ENCODE results near the gene CDC42EP2. TPM values are rescaled to one million over a fixed set of nuclear protein-coding genes. Genes with fewer than 3 reads are reported as not detected.
"Not testable (repeated sequence)": the region's sequence is repeated elsewhere in the genome, so short reads cannot be mapped to it uniquely, and the experiment has no call there.

The CDC42EP2 gene
- total RNA-seq, 2 experiments from 2014 or later: 0.96 TPM; not detected in 1

GRCh38 chr11:65329478-65329877 lies 14.8 kb downstream of the CDC42EP2 start:
- Histone ChIP-seq H3K36me3 (ENCODE audit: insufficient read depth, low read length) (no peaks in the 10 kb centered on the region), H3K4me1 (ENCODE audit: insufficient read depth, low read length) (peaks cover 7% of the 10 kb centered on the region), H3K27ac (ENCODE audit: low read depth in 1 of 2, low read length in 2 of 2) (no peak overlapping the region), H3K9me3 (ENCODE audit: control insufficient read depth in 1 of 2, insufficient read depth in 1 of 2, low read length in 2 of 2) (no peaks in the 10 kb centered on the region), H3K27me3 (ENCODE audit: control insufficient read depth in 1 of 2, insufficient read depth in 2 of 2, low read length in 2 of 2) (no peaks in the 10 kb centered on the region), H3K4me3 (ENCODE audit: low read length) (no peak overlapping the region)
- DNase-seq (no peak), ATAC-seq (ENCODE audit: poor library complexity) (no peak)
- no peaks in the 10 kb centered on the region for H3K9me3 Mint-ChIP-seq
- H3K4me1 Mint-ChIP-seq (ENCODE audit: low read depth): peaks cover 16% of the 10 kb centered on the region
- ChIA-PET POLR2A (interaction anchor here (0.5 to 1.5 kb wide), 9 partner anchors 15 to 551 kb away, joined by 3 to 15 read pairs (median 3); partner anchors contain the start of genes CDC42EP2, MALAT1, POLA2 and SF1), CTCF (interaction anchor here (1.0 to 6.9 kb wide), 16 partner anchors 14 to 219 kb away, joined by 3 to 55 read pairs (median 6); partner anchors contain the start of genes CDC42EP2, POLA2 and ZNHIT2)
- intact Hi-C loops (cut with DNase I, micrococcal nuclease): no loop called here
- no peaks in the 10 kb centered on the region for H3K27me3 Mint-ChIP-seq
- no peak for TF ChIP-seq CTCF (IDR thresholded peaks at IDR 0.05)
- H3K36me3 Mint-ChIP-seq (ENCODE audit: low read depth): peaks cover 7% of the 10 kb centered on the region
- peak overlapping the region; percentile 15 for H3K27ac Mint-ChIP-seq
- peak overlapping the region; percentile 79 for H3K4me3 Mint-ChIP-seq

GRCh38 chr11:65329944-65330403 lies 15.3 kb downstream of the CDC42EP2 start:
- DNase-seq (peak; percentile 56 to 93 (median 79)), ATAC-seq (ENCODE audit: poor library complexity) (peak; percentile 28)
- Histone ChIP-seq H3K36me3 (ENCODE audit: insufficient read depth, low read length) (no peaks in the 10 kb centered on the region), H3K4me1 (ENCODE audit: insufficient read depth, low read length) (peaks cover 12% of the 10 kb centered on the region), H3K27ac (ENCODE audit: low read depth in 1 of 2, low read length in 2 of 2) (no peak overlapping the region), H3K4me3 (ENCODE audit: low read length) (no peak overlapping the region), H3K9me3 (ENCODE audit: control insufficient read depth in 1 of 2, insufficient read depth in 1 of 2, low read length in 2 of 2) (no peaks in the 10 kb centered on the region), H3K27me3 (ENCODE audit: control insufficient read depth in 1 of 2, insufficient read depth in 2 of 2, low read length in 2 of 2) (no peaks in the 10 kb centered on the region)
- Mint-ChIP-seq H3K4me3 (peak overlapping the region; percentile 79), H3K4me1 (ENCODE audit: low read depth) (peaks cover 21% of the 10 kb centered on the region), H3K27ac (peak overlapping the region; percentile 15), H3K36me3 (ENCODE audit: low read depth) (peaks cover 12% of the 10 kb centered on the region), H3K27me3 (no peaks in the 10 kb centered on the region), H3K9me3 (no peaks in the 10 kb centered on the region)
- intact Hi-C loops (cut with DNase I, micrococcal nuclease): loop anchor here (5.0 kb wide), 2 partner anchors 68 to 103 kb away; partner anchors contain the start of gene POLA2 (in 2 of the 2)
- peak; percentile 97 for TF ChIP-seq CTCF (IDR thresholded peaks at IDR 0.05)
- CTCF ChIA-PET: interaction anchor here (0.7 to 6.9 kb wide), 20 partner anchors 10 to 1560 kb away, joined by 3 to 55 read pairs (median 4); partner anchors contain the start of genes CDC42EP2, POLA2, TIGD3 and ZNHIT2
- POLR2A ChIA-PET: interaction anchor here (0.7 to 1.5 kb wide), 9 partner anchors 15 to 181 kb away, joined by 3 to 15 read pairs (median 3); partner anchors contain the start of genes CDC42EP2, MALAT1 and POLA2

DNA sequence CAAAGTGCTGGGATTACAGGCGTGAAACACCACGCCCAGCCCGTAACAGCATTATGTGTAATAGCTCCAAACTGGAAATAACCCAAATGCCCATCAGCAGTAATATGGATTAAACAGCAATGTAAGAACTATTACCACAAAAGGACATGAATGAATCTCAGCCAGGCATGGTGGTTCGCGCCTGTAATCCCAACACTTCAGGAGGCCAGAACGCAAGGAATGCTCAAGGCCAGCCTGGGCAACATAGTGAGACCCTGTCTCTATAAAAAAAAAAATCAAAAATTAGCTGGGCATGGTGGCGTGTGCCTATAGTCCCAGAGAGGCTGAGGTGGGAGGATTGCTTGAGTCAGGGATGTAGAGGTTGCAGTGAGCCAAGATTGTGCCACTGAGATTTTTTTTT lies 15.9 kb downstream of the CDC42EP2 start:
- Histone ChIP-seq H3K9me3 (ENCODE audit: control insufficient read depth in 1 of 2, insufficient read depth in 1 of 2, low read length in 2 of 2) (no peaks in the 10 kb centered on the region), H3K4me3 (ENCODE audit: low read length) (no peak overlapping the region), H3K4me1 (ENCODE audit: insufficient read depth, low read length) (peaks cover 15% of the 10 kb centered on the region), H3K27me3 (ENCODE audit: control insufficient read depth in 1 of 2, insufficient read depth in 2 of 2, low read length in 2 of 2) (no peaks in the 10 kb centered on the region), H3K36me3 (ENCODE audit: insufficient read depth, low read length) (no peaks in the 10 kb centered on the region), H3K27ac (ENCODE audit: low read depth in 1 of 2, low read length in 2 of 2) (no peak overlapping the region)
- H3K4me3 Mint-ChIP-seq: peak overlapping the region; percentile 20
- POLR2A ChIA-PET: interaction anchor here (0.6 to 1.4 kb wide), 8 partner anchors 56 to 180 kb away, joined by 3 to 7 read pairs (median 4); partner anchors contain the start of gene POLA2
- CTCF ChIA-PET: interaction anchor here (0.6 to 6.9 kb wide), 21 partner anchors 9 to 1561 kb away, joined by 3 to 55 read pairs (median 5); partner anchors contain the start of genes CDC42EP2, POLA2, TIGD3 and ZNHIT2
- DNase-seq: no peak
- H3K9me3 Mint-ChIP-seq: no peaks in the 10 kb centered on the region
- peaks cover 17% of the 10 kb centered on the region for H3K36me3 Mint-ChIP-seq (ENCODE audit: low read depth)
- no peaks in the 10 kb centered on the region for H3K27me3 Mint-ChIP-seq
- ATAC-seq (ENCODE audit: poor library complexity): no peak
- H3K4me1 Mint-ChIP-seq (ENCODE audit: low read depth): peaks cover 27% of the 10 kb centered on the region
- no peak for TF ChIP-seq CTCF (IDR thresholded peaks at IDR 0.05)
- intact Hi-C loops (cut with DNase I, micrococcal nuclease): loop anchor here (5.0 kb wide), 2 partner anchors 68 to 103 kb away; partner anchors contain the start of gene POLA2 (in 2 of the 2)
- H3K27ac Mint-ChIP-seq: no peak overlapping the region

- not testable (repeated sequence) for H3K4me3 ChIP-seq (ENCODE audit: low read length); H3K27ac Mint-ChIP-seq; H3K9me3 ChIP-seq (ENCODE audit: control insufficient read depth in 1 of 2, insufficient read depth in 1 of 2, low read length in 2 of 2); ATAC-seq (ENCODE audit: poor library complexity); H3K27me3 ChIP-seq (ENCODE audit: control insufficient read depth in 1 of 2, insufficient read depth in 2 of 2, low read length in 2 of 2); H3K36me3 ChIP-seq (ENCODE audit: insufficient read depth, low read length); DNase-seq; H3K27me3 Mint-ChIP-seq; H3K27ac ChIP-seq (ENCODE audit: low read depth in 1 of 2, low read length in 2 of 2); H3K9me3 Mint-ChIP-seq
- Mint-ChIP-seq H3K4me3 (peak overlapping the region; percentile 60), H3K36me3 (ENCODE audit: low read depth) (peaks cover 19% of the 10 kb centered on the region), H3K4me1 (ENCODE audit: low read depth) (peaks cover 30% of the 10 kb centered on the region)
- H3K4me1 ChIP-seq (ENCODE audit: insufficient read depth, low read length): peaks cover 20% of the 10 kb centered on the region
- POLR2A ChIA-PET: interaction anchor here (0.6 to 3.5 kb wide), 10 partner anchors 11 to 192 kb away, joined by 3 to 42 read pairs (median 5); partner anchors contain the start of genes CDC42EP2, MALAT1, POLA2 and SCYL1
- intact Hi-C loops (cut with DNase I, micrococcal nuclease): loop anchor here (2.0 to 5.0 kb wide), 3 partner anchors 18 to 105 kb away; partner anchors contain the start of genes POLA2 (in 2 of the 2) and CDC42EP2 (in 1 of the 2)
- CTCF ChIA-PET: interaction anchor here (0.5 to 6.9 kb wide), 5 partner anchors 18 to 577 kb away, joined by 3 to 55 read pairs (median 4); partner anchors contain the start of gene CDC42EP2
Observed at GRCh38 chr11:65332591-65332990, 17.9 kb downstream of the CDC42EP2 start.

All from CD4-positive, alpha-beta T cell (primary cell).